NCI-H1417 treated with DMSO at 0.1 percent for 48 hours (cell line): ENCODE results near the gene SETDB2.

Source experiments
- DNase-seq: peaks from one replicate; lab custom pipeline; 2025; lab: John Stamatoyannopoulos, UW

The SETDB2 gene

DNA sequence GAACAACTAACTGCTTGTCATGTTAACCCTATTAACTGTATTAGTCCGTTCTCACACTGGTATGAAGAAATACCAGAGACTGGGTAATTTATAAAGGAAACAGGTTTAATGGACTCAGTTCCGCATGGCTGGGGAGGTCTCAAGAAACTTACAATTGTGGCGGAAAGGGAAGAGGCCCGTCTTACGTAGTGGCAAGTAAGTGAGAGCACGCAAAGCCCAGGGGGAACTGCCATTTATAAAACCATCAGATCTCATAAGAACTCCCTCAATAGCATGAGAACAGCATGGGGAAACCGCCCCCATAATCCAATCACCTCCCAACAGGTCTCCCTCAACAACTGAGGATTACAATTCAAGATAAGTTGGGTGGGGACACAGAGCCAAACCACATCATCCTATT, 86.4 kb downstream of the SETDB2 start:
- DNase-seq, result no peak

DNA sequence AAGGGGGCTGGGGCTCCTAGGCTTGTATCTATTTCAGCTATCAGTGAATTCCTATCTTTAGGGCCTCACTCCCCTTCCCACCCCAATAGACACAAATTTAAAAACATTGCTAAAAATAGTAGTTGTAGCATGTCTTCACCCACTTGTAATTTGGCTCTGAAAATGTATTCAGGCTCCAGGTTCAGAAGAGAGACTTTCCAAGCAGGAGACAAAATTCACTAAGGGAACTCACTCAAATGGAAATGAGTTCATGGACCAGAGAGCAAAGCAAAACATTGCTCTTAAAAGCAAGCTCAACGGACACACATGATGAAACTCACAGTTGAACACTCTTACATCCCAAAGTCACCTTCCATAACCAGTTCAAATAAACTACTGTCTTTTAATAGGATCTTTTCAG, 88.5 kb downstream of the SETDB2 start:
- DNase-seq, result no peak

DNA sequence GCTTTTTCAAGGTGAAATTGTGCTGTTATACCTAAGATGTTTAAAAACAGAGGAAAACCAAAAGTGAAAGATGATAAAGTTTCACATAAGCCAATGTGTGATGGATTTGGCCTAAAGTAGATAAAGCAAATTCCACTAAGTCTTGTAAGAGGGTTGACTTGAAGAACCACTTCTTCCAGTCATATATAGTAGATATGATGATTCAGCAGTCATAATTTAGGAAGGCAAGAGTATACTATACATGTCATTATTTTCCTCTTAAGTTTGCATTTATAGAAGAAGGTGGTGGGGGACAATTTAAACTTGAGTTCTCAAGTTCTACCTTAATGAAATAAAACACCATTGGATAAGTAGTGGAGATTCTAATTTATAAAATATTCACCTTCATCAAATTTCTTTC, 88.9 kb downstream of the SETDB2 start:
- no peak for DNase-seq

DNA sequence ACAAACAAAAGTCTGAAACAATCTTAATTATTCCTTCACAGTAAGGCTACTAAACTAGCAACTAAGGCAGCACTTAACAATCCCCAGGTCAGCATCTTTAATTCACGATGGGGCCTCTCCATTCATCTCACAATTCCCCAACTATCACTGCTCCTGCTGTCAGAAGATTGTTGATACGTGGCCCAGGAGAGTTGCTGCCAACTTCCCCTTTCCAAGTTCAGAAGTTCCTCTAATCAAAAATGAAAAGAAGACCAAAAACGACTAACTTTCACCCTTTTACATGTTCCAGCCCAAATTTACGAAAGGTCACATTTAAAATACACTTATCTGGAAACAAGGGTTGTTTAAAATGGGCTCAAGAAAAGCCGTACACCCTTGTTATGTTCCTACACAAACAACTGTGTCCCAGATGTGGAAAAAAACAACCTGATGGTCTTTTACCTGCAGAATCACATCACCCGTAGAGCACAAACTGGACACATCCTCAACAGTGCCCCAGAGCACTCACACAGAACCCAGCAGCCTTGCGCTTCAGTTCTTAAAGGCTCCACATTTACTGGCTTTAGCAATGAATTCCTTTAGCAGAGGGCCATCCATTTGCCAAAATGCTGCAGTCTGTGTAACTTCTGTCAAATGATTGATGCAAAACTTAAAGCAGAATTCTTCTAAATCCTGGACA, 89.7 kb downstream of the SETDB2 start:
- no peak for DNase-seq

DNA sequence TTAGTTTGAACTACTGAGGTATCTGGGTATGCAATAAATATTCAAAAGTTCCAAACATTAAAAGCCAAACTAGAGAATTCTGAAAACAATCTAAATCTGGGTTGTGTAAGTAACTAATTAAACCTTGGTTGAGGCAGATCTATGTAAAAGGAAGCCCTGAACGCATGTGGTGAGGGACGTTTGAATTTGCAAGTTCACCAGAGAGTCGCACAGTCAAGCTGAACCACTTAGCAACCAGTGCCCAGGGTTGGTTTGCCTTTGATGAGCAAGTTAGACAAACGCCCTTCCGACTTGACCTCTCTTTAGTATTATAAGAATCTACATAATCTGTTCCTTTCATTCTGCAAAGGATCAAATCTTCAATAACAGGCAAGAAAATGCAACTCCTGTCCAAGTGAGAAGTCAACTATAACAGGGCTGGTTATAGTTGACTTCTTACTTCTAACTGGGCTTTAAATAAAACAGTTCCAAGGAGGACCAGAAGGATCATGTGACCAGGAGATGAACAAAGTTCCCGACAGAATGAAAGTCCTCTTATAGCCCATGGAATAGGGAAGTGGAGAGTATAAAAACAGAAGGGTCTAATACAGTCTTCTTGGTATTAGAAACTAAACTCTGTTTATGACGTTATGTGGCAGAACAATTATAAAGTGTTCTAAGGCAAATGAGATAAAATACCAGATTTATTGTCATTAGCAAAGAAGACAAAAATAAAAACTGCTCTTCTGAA, 92.2 kb downstream of the SETDB2 start:
- no peak for DNase-seq

DNA sequence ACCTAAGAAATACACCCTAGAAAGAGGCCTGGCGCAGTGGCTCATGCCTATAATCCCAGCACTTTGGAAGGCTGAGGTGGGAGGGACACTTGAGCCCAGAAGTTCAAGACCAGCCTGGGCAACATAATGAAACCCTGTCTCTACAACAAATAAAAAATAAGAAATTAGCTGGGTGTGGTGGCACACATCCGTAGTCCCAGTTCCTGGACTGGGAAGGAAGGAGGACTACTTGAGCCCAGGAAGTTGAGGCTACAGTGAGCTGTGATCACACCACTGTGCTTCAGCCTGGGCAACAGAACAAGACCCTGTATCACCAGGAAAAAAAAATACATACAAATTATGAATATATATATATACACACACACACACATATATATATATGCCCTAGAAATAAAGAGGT, 94.3 kb downstream of the SETDB2 start:
- DNase-seq, result no peak

DNA sequence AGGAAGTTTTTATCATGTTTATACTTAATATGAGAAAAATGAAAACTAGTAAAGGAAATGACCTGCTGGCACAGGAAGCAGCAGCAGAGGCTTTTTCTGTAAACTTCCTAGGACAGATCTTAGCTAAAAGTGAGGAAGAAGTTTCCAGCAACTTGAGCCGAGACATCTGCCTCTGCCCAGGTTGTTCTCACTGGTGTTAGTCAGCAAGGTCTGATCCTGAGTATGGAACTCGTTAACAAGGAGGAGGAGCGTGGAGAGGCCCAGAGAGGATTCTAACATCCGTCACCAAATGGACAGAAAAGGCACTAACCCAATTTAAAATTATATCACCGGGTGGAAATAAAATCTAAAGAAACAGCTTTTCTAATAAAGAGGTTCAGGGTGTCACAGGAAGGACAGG, 95.2 kb downstream of the SETDB2 start:
- DNase-seq, result no peak

DNA sequence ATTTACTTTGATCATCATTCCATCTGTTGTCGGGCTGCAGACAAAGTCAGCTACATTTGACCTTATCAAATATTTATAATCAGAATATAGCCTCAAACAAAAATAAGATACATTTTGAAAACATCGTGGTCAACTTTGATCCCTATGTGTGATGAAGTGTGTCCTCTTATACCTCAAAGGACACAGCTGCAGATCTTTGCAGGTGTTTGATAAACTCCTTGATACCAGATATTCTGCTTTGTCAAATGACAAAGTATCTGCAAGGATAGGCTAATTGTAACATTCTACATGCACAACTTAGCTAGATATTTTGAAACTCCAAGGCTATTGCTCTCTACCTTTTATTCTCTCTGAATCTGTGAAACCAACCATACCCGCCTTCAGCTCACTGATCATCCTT, 95.7 kb downstream of the SETDB2 start:
- no peak for DNase-seq

DNA sequence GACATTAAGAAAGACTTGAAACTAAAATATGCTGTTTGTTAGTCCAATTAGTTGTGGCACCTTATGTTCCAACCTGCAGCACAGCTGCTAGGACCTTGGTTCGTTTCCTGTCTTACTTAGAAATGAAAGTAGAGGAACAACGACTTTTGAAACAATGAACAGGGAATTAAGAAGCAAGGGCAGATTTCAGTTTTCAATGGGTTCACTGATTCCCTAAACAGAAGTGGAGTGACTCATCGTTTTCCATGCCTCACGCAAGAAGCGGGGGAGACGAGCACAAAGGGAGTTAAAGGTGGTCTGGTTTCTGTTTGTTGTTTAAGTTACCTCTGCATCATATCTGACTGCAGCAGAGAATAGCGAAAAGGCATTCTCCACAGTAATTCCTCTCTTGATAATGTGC, 96.5 kb downstream of the SETDB2 start:
- no peak for DNase-seq

DNA sequence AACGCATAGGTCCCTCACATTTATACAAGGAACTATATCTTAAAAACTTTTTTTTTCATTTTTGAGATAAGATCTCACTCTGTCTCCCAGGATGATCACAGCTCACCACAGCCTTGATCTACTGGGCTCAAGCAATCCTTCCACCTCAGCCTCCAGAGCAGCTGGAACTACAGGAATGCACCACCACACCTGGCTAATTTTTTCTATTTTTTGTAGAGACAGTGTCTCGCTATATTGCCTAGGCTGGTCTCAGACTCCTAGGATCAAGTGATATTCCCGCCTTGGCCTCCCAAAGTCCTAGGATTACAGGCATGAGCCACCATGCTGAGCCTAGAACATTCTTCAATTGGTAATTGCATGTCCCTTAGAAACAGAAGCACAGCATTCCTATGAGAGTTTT, 99.6 kb downstream of the SETDB2 start:
- no peak for DNase-seq
